Eye (tissue), 1 donor: Measurements from ENCODE around the gene PSAP.

ENCODE experiments used
- DNase-seq: peaks from one replicate; pipeline ENCODE4 v3.0.0-alpha.2; 2015

PSAP gene

GRCh38 chr10:71782221-71782916, 68.7 kb downstream of the PSAP start:
- DNase-seq: no peak

GRCh38 chr10:71780719-71781118, 70.3 kb downstream of the PSAP start:
- no peak for DNase-seq

GRCh38 chr10:71780156-71780555, 70.9 kb downstream of the PSAP start:
- DNase-seq: no peak

- DNase-seq: no peak
Observed at GRCh38 chr10:71779641-71780040, 71.4 kb downstream of the PSAP start.

GRCh38 chr10:71778071-71778825, 72.8 kb downstream of the PSAP start:
- no peak for DNase-seq

GRCh38 chr10:71777213-71777985, 73.7 kb downstream of the PSAP start:
- DNase-seq: no peak

GRCh38 chr10:71776481-71776925, 74.5 kb downstream of the PSAP start:
- no peak for DNase-seq

GRCh38 chr10:71774916-71775702, 75.9 kb downstream of the PSAP start:
- DNase-seq: no peak

- peak; percentile 91 for DNase-seq
Observed at GRCh38 chr10:71773221-71773971, 77.7 kb downstream of the PSAP start, which contains the start of gene VSIR. TSS of gene VSIR (minus strand) at chr10:71773520. CDS start at chr10:71773439, 81 bp downstream.

GRCh38 chr10:71772832-71773220, 78.2 kb downstream of the PSAP start:
- DNase-seq: no peak

GRCh38 chr10:71771821-71772617, 79.0 kb downstream of the PSAP start:
- no peak for DNase-seq

- DNase-seq: no peak
Observed at GRCh38 chr10:71771204-71771603, 79.8 kb downstream of the PSAP start.

- DNase-seq: no peak
Observed at GRCh38 chr10:71770789-71771188, 80.3 kb downstream of the PSAP start.

GRCh38 chr10:71770255-71770654, 80.8 kb downstream of the PSAP start:
- DNase-seq: no peak

- no peak for DNase-seq
Observed at GRCh38 chr10:71769279-71769823, 81.7 kb downstream of the PSAP start.

GRCh38 chr10:71767420-71768035, 83.5 kb downstream of the PSAP start:
- no peak for DNase-seq

GRCh38 chr10:71766717-71767419, 84.2 kb downstream of the PSAP start:
- DNase-seq: peak; percentile 55
